ENCODE measurements around the gene MCTP1.

MCTP1 gene

DNA sequence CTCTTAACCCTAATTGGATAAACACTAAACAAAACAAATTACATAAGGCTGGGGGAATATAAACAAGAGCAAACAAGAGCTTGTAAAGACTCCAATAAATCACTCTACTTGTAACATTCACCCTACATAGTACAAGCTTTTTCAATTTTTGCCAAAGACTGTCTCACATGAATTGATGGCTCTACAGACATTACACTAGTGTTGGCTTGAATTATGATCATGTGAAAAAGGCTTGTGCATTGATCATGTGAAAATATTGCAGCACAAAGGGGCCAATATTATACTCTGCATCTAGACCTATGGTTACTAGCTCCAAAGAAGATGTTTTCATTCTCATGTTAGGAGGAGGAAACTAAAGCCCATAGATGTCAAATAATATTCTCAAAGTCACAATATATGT lies 212.6 kb downstream of the MCTP1 start:
- no peak for DNase-seq (ENCODE audit: low spot score)

DNA sequence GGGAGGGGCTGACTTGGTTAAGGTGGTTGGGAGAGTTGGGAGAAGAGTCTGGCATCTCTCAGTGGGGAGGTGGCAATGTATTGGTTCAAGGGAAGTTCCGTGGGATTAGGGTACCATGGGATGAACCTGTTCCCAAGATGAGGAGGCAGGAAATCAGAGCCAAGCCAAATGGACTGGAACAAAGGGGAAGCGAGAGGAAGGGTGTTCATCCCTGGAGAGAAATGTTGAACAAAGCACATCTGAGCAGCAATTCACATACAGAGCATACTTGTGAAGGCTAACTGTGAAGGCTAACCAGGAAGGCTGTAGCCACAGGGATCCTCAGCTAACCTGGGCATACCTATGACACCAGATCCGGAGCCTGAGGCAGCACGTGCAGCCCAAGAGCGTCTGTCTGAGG lies 214.0 kb downstream of the MCTP1 start:
- DNase-seq (ENCODE audit: low spot score), result no peak

DNA sequence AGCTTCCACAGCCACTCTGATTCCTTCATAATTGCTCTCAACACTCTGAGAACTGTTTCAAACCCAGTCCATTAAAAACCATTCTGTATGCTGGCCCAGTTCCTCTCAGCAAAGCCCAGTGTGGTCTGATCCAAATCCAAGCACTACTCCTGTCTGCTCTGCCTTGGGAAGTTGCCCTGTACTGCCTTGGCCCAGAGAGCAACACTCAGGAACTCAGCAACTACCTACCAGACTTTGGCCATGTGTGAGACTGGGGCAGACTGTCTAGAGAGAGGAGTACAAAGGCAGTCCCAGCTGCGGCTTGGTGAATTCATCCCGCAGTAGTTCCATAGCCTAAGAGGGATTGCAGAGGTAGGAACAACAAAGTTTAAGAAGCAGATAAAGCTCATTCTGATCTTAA lies 214.4 kb downstream of the MCTP1 start:
- DNase-seq (ENCODE audit: low spot score), result no peak

DNA sequence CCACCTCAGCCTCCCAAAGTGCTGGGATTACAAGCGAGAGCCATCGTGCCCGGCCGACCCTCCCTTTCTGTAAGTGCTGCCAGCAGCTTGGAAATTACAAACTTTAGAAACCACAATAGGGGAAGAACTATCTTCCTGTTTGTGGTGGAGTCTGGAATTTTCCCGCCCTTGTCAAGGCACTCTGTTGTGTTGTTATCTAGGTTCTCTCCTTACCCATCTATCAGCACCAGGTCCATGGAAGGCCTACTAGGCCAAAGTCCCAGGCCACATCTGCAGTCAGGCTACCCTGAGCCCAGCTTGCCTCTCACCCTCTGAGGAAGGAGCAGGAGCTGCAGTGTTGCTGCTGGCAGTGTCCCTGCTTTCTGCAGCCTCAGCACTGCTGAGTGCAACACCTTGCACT lies 214.9 kb downstream of the MCTP1 start:
- DNase-seq (ENCODE audit: low spot score), result no peak

DNA sequence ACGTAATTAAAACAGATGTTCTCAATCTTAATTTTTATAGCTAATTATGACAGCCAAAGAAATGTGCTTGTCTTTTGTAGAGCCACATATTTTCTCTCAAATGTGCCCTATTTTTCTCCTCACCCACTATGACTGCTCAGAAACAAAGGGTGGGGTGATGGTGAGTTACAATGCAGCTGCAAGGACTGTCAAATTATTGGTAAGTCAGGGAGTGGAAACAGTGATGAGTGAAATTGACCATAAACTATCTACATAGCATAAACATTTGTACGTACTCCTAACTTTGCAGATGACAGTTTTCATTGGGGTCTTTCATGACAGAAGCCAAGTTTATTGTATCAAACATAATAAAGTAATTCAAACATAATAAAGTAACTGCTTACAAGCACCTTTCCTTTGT lies 215.9 kb downstream of the MCTP1 start:
- no peak for DNase-seq (ENCODE audit: low spot score)

DNA sequence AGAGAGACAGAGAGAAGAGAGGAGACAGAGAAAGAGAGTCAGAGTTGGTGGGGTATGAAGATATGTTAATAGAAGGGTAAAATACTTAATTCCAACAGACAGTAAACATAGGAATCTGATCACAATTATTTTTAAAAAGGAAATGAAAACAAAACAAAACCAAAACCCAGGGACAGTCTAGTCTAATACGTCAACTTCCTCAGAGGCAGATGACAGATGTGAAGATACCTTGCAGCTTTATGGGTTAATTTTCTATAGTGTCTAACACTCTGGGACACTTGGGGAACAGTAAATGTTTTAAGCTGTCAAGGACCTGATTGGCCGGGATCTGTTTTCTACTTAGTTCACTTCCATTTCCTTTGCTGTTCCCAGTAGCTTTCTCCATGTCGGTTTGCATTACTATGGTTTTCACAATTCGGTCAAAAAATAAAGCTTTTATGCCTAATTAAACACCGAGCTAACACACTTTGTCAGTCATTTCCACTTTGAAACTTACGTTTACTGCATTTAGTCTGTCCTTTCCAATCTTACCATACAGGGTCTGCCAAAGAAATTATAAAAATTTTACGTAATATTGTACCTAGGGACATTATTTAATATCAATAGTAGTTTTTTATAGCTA lies 216.5 kb downstream of the MCTP1 start:
- DNase-seq (ENCODE audit: low spot score), result no peak

DNA sequence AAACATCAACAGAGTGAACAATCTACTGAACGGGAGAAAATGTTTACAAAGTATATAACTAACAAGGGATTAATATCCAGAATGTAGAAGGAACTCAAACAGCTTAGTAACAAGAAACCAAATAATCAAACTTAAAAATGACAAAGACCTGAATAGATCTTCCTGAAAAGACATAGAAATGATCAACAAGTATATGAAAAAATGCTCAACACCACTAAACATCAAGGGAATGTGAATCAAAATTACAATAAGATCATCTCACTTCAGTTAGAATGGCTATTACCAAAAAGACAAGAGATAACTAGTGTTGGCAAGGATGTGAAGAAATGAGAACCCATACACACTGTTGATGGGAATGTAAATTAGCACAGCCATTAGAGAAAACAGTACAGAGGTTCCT lies 218.8 kb downstream of the MCTP1 start:
- DNase-seq (ENCODE audit: low spot score), result no peak

DNA sequence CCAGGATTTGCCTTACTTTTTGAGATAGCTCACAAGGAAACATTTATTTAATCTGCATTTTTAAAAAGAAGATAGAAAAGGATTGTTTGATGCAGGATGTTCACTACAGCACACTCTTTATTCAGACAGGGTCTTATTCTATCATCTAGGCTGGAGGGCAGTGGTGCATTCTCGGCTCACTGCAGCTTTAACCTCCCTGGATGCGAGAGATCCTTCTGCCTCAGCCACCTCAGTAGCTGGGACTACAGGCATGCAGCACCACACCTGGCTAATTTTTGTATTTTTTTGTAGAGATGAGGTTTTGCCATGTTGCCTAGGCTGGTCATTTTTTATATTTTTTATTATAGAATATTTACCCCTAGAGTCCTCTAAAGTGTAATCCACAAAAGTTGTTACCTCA lies 221.4 kb downstream of the MCTP1 start:
- no peak for DNase-seq (ENCODE audit: low spot score)

DNA sequence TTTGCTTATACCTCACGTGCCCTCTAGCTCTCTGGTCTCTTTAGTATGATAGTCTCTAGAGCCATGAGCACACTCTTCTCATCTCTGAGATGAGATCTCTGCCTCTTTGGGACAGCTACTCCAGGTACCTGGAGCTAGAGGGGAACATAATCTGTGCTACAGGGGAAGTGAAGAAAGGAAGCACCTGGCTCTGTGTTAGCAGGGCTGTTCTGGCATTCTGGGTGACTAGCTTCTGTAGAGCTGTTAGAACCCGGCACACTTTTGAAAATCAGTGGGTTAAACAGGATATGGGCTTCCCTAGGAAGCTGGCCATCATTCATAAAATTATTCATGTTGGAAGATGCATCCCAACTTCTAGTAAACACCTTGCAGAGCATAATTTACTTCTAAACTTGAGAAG lies 224.8 kb downstream of the MCTP1 start:
- no peak for DNase-seq (ENCODE audit: low spot score)

DNA sequence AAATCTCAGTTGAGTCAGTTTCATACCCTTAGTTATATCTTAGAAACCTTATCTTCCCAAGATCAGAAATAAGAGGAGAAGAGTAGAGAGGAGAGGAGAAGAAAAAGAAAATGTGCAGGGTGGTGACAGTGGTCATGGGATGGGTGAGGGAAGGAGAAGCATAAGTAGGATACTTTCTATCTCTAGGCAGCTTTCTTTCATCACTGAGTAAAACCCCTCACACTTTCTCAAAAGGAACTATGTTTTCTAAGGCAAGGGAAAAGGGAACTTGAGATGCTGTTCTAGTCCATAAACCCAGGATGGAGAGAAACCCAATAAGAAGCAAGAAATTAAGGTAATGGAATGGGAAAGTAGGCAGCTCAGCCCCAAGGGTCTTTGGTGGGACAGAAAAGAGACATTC lies 225.3 kb downstream of the MCTP1 start:
- DNase-seq (ENCODE audit: low spot score), result no peak

DNA sequence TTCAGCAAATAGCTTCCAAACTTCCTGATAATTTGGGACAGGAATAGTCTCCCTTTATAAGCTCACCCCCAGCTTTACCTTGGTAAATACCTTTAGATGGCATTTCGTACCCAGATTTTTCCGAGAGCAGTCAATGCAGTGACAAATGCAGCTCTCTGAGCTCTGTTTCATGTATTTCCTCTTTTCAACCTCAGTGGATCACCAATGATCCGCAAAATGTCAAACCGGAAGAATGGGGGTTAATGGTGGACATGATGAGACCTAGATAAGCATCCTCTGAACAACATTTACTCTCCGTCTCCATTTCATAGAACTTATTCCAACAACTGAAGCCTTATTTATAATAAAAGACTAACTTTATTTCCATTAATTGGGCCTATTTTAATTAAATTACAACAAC lies 227.3 kb downstream of the MCTP1 start:
- no peak for DNase-seq (ENCODE audit: low spot score)

DNA sequence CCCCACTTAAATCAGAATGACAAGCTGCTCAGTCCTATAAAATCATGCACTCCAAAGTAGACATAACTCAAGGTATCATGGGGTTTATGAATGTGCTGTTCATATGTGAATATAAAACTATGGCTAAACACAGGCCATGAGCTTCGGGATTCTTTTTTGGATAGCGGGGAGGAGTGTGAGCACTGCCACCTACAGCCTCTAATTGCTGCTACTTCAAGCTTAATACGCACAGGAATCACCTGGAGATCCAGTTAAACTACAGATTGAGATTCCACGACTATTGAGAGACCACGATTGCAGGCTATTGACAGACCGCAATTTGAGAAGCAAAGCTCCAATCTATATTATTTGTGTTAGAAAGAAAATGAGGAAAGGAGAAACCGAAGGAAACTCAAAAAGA lies 231.6 kb downstream of the MCTP1 start:
- DNase-seq (ENCODE audit: low spot score), result no peak

DNA sequence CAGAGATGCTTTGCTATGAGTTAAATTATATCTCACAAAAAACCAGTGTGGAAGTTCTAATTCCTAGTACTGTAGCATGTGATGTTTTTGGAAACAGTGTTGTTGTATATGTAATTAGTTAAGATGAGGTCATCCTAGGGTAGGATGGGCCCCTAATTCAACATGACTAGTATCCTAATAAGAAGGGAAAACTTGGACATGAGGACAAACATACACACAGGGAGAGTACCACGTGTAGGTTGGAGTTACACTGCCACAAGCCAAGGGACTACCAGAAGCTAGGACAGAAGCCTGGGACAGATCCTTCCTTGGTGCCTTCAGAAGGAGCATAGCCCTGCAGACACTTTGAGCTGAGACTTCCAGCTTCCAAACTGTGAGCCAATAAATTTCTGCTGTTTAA lies 234.2 kb downstream of the MCTP1 start:
- DNase-seq (ENCODE audit: low spot score), result no peak

DNA sequence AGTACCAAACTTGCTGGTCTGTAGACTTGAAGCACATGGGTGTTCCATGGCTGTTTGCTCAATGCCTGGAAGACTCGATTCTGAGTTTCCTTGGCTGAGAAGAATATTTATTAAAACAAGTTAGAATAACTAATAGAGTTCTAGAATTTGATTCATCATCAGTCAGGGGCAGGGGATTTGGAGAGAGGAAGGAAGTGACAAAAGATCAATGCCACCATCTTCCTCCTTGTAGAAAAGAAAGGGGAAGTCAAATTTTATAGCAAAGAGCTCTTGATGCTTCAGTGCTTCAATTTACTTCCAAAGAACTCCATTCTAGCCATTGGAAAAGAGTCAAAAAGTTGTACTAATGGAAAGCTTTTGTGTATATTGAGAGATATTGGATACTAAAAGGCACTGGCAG lies 236.3 kb downstream of the MCTP1 start:
- no peak for DNase-seq (ENCODE audit: low spot score)

DNA sequence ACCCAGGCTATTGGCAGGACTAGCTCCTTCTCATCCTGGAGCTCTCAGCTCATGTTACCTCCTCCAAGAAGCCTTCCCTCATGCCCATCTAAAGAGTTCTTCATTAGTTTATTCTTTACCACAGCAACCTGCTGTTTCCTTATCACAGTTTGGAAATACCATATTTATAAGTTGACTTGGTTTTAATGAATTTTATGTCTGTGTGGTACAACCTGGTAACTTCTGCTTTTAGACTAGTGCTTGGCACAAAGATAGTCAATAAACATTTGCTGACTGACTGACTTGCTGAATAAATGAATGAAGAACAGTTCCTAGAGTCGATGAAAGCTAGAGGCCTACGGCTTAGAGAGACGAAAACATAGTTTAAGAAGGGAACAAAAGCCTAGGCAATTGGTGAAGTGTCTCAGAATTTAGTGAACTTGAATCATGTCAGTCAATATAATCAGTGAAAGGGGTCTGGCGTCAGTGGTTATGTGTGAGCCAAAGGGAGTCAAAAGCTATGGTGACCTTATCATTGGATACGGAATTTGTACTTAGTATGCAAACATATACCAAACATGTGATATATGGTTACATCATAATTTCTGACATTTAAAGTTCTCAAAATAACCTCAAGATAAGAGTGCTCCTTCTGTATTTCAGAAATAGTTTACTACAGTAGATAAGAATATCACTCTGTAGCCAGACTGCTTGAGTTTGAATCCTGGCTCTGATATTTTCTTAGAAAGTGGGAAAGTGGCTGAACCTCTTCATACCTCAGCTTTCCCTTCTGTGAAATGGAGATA lies 239.5 kb downstream of the MCTP1 start:
- DNase-seq (ENCODE audit: low spot score), result no peak

DNA sequence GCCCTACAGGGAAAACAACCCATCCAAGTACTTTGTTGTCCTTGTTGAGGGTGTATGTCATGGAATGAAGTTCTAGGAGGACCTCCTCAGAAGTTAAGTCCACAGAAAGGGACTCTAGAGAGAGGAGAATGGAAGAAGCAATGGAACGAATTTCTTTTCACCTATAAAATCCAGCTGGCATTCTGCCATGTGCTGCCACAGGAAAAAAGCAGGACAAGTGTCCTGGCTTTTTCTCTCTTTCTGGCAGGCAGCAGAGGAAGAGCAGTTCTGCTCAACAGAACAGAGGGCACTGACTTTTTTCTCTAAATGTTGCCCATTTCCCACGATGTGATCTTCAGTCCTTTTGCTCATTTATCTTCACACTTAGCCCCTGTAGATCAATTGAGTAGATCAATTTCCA lies 240.8 kb downstream of the MCTP1 start:
- no peak for DNase-seq (ENCODE audit: low spot score)

DNA sequence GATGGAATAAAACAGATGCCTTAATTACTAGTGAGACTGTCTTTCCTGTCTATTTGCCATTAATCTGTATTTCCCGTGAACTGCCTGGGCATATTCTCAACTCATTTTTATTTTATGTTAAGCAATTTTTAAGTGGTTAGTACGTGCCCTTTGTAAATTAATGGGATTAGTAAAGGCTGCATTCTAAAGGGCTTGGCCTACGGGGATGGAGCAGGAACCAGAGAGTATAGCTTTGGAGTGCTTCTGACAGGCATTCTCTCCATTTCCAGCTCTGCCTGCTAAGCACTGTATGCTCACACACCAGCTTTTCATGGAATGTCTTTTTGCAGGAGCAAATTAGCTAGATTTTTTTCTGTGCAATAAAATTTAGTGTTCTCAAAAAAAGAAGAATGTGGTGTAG lies 241.2 kb downstream of the MCTP1 start:
- no peak for DNase-seq (ENCODE audit: low spot score)

DNA sequence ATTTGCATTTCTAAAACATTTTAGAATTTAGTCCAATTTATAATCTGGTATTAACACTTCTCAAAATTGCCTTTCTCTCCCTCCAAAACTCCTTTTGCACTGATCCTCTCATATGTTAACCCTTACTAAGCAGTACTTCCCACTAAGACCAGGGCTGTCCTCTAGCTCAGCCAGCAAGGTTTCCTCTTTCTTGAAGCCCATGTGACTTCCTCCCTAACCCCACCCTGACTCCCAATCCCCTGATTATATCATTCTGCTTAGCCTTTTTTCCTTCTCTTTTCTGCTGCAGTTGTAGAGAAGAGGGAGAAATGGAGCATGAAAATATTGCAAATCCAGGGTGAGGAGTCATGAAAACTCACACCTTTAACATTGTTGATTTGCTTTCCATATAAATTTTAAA lies 241.7 kb downstream of the MCTP1 start:
- no peak for DNase-seq (ENCODE audit: low spot score)

DNA sequence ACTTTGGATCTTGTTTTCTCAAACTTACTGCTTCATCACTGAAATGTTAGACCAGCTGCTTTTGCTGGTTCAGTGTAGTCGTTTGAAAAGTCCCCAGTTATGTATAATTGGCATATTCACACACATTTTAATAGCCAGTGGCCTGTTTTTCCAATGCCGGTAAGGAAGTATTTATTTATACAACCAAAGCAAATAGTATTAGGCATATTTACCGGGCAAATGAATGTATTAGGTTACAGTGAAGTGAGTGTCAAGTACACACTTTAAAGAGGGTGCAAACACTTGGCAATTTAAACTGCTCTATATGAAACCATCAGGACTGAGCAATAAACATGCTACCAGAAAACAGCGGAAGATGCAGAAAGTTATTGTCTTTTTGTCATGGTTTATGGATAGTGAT lies 242.9 kb downstream of the MCTP1 start:
- no peak for DNase-seq (ENCODE audit: low spot score)

DNA sequence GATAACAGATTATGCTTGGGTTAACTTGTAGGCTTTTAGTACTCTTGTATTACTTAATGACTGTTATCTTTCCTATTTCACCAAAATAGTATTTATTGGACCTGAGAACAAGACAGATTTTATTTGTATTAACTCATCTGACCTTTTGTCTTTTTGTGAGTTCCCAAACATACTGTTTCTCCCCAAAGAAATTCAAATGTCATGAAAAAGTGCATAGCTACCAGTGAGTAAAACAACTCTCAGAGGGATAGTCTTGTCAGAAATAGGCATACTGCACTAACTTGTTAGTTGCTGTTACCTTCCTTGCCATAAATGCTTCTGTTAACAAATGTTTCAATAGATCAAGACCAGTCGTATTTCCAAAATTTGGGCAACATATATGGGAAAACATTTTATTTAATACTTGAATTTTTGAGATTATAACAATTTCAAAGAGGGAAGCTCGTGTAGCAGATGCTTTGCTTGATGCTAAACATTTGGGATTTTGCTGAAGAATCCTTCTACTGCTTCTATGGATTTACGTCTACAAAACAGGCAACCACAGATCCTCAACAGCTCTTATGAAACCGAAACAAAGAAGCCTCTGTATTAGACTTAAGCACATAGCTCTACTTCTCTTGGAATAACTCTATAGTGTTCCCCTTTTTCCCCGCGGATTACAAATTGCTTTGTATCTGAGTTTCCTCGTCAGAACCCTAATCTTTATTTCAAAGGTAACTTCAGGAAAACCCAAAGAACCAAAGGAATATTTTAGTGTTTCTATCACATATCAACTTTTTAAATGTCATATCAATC lies 248.8 kb downstream of the MCTP1 start:
- no peak for DNase-seq (ENCODE audit: low spot score)

DNA sequence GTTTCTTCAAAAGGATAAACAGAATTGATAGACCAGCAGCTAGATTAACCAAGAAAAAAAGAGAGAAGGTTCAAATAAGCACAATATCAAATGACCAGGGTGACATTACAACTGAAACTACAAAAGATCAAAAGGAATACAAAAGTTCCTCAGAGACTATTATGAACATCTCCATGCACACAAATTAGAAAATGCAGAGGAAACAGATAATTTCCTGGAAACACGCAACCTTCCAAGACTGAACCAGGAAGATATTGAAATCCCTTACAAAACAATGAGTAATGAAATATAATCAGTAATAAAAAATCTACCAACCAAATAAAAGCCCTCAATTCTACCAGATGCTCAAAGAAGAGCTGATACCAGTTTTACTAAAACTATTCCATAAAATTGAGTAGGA lies 252.1 kb downstream of the MCTP1 start:
- DNase-seq (ENCODE audit: low spot score), result no peak

DNA sequence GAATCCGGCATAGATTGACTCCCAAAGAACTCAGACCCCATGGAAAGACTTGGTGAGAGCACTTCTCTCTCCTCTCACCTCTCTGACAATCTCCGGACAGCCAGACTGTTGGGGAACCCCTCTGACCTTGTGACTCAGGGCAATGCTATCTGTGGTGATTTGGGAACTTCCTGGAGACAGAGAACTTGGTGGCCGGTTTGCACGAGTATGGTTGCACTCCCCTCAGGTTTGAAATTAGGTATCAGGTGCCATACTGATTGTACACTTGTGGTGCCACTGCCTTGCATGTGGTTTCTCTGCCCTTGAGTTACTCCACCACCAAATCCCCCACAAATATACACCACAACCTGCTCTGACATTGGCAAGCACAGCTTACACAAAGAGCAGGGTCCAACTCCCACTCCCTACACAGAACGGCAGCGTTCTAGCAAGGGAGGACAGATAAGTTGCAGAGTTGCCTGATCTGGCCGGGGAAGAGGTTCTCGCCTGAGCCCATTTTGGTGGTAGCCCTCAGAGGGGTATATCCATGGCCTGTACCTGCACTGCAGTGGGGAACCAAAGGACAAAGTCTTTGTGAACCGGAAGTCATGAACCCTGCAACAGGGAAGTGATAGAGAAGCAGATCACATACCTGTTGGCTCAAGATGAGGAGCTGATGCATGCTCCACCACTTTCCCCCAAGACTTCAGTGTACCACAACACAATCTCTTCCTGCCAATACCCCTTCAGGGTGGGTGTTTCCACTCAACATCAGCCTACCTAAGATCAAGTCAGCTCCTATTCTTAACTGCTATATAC lies 255.1 kb downstream of the MCTP1 start:
- no peak for DNase-seq (ENCODE audit: low spot score)

DNA sequence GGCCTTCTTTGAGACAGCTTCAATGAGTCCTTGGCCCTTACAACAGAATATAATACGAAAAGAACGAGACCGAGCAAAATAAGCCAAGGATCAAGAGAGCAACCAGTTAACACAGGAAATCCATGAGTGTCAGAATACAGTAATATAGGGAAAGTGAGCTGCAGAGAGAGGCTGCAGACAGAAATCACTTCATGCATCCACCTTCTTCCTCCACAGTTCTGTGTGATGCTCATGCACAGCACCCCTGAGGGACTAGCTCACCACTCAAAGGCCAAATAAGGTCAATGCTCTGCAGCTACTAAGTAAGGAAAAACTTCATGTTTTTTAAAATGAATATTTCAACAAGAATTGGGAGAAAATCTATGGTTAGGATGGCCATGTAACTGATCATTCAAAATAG lies 257.1 kb downstream of the MCTP1 start:
- no peak for DNase-seq (ENCODE audit: low spot score)
